Choroid plexus epithelial cell (primary cell): ENCODE measurements around the gene CLIP2.
A peak's percentile ranks its signal among the peaks of the same experiment; 100 is the strongest.

ENCODE experiments used
- DNase-seq: peaks from one replicate; pipeline ENCODE4 v3.0.0-alpha.2; 2010; ENCODE audit warnings: low read depth
- H3K4me3 ChIP-seq: 2 replicates; pipeline ENCODE4 v1.5.1; 2011; ENCODE audit warnings: low read depth, mild to moderate bottlenecking, control low read depth, low read length, moderate library complexity
- TF ChIP-seq, protein P1 (sequence below): conservative IDR thresholded peaks from 2 replicates; pipeline ENCODE4 v1.5.1; 2011; ENCODE audit warnings: low read depth, mild to moderate bottlenecking, control low read depth, inconsistent platforms, low read length, moderate library complexity

CLIP2 gene

GRCh38 chr7:74449809-74450397 lies 160.7 kb downstream of the CLIP2 start:
- TF ChIP-seq, protein P1, sequence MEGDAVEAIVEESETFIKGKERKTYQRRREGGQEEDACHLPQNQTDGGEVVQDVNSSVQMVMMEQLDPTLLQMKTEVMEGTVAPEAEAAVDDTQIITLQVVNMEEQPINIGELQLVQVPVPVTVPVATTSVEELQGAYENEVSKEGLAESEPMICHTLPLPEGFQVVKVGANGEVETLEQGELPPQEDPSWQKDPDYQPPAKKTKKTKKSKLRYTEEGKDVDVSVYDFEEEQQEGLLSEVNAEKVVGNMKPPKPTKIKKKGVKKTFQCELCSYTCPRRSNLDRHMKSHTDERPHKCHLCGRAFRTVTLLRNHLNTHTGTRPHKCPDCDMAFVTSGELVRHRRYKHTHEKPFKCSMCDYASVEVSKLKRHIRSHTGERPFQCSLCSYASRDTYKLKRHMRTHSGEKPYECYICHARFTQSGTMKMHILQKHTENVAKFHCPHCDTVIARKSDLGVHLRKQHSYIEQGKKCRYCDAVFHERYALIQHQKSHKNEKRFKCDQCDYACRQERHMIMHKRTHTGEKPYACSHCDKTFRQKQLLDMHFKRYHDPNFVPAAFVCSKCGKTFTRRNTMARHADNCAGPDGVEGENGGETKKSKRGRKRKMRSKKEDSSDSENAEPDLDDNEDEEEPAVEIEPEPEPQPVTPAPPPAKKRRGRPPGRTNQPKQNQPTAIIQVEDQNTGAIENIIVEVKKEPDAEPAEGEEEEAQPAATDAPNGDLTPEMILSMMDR, result peak; percentile 87
- peak; percentile 58 for DNase-seq
- H3K4me3 ChIP-seq, result no peak overlapping the region

DNA sequence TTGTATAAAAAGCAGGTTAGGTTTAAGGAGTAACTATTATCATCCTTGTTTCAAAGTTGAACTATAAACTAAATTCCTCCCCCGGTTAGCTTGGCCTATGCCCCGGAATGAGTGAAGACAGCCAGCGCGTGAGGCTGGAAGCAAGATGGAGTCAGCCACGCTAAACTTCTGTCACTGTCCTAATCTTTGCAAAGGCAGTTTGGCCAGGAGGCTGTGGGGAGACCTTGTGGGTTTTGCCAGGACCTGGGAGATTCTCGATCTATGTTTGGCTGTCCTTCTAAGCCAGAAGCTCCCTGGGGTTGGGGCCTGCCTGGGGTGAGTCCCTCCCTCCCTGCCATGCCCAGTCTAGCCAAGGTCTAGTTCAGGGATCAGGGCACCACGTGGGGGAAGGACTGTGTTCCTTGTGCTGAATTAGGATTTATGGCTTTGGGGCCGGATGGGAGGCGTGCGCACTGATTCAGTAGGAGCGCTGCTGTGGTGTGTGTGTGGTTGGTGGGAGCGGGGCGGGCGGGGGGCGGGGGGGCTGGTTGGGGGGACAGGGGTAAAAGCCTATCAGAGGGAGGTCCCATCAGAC lies 163.6 kb downstream of the CLIP2 start:
- H3K4me3 ChIP-seq, result peak overlapping the region; percentile 67
- peak; percentile 22 for DNase-seq
- TF ChIP-seq, protein P1, result no peak

DNA sequence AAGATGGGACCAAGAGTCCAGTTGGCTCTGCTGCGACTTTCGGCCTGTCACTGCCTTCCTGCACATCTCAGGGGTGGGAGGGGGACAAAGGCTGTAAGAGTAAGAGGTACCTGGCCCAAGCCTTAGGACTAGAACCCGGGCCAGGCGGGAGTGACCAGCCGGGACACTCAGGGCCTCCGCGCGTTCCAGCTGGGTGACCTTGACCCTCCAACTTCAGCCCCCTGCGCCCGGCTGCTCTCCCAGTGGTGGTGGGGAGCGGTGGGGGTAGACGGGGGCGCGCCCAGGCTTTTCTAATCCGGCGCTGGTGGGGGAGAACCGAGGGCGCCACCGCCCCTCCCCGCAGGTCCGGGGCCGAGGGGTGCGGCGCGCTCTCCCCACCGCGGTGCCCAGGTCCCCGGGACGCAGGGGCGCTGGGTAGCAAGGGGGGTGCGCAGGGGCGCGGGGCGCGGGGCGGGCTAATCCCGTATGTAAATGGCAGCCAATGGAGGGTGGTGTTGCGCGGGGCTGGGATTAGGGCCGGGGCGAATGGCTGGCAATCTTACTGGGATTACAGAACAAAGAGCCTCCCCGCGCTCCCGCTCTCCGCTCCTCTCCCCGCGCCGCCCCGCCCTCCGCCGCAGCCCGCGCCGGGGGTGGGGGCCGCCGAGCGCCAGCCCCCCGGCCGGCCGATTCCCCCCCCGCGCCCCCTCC lies 164.3 kb downstream of the CLIP2 start, which contains the start of gene GTF2IRD1:
GTF2IRD1 (plus strand) TSS at position 585 of the 690 bp plus-strand sequence. CDS start 54,175 bp downstream, outside the sequence.
- H3K4me3 ChIP-seq, result peak within 1 kb of the TSS; percentile 67
- peak; percentile 74 for DNase-seq
- TF ChIP-seq, protein P1, result no peak

DNA sequence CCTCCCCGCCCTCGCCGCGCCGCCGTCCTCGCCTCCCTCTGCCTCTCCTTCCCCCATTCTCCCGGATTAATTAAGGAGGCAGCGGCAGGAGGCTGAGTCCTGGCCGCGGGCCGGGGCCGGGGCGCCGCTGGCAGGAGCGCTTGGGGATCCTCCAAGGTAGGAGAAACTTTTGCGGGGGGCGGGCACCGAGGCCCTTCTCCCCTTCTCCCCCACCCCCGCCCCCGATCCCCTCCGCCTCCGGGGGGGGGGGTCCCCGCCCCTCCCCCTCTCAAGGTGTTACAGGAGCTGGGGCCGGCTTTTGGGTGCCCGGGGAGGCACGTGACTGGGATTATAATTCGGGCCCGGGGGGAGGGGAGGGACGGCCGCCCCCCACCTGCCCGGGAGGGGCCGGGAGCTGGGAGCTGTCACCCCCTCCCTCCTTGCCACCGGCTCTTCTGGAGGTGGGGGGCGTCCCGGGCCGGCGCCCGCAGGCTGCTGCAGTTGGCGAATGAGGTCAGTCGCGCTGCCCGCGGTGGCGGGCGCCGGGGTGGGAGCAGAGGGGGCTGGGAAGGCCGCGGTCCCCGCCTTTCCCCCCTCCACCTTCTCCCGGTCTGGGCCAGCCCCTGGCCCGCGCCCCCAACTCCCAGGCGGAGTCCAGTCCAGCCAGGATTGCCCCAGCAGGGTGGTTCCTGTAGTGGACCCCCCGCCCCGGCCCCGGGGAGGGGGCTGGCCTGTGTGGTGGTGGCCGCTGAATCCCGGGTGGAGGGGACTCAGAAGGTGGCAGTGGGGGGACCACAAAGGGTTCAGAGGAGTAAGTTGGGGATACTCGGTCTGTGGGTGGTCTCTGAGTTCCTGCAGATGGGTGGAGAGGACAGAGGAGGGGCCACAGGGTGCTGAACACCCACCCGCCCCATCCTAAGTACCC lies 165.1 kb downstream of the CLIP2 start:
- TF ChIP-seq, protein P1, result no peak
- peak overlapping the region; percentile 67 for H3K4me3 ChIP-seq
- DNase-seq, result no peak

- DNase-seq, result no peak
- TF ChIP-seq, protein P1, result no peak
- peak overlapping the region; percentile 67 for H3K4me3 ChIP-seq
Measured at GRCh38 chr7:74454925-74455288, 165.7 kb downstream of the CLIP2 start.

GRCh38 chr7:74455291-74455804 lies 166.1 kb downstream of the CLIP2 start:
- TF ChIP-seq, protein P1, result no peak
- H3K4me3 ChIP-seq, result peak overlapping the region; percentile 67
- DNase-seq, result no peak
